Neural crest cell (in vitro differentiated cells): ENCODE data around the gene DIP2B. TPM values are rescaled to one million over a fixed set of nuclear protein-coding genes. Genes with fewer than 3 reads are reported as not detected.
A peak's percentile ranks its signal among the peaks of the same experiment; 100 is the strongest.

ENCODE experiments used
- DNase-seq: peaks from one replicate; pipeline ENCODE4 v3.0.0; 2021; ENCODE audit warnings: low read depth, mixed read lengths, low spot score
- H3K27ac Mint-ChIP-seq: one replicate; pipeline ENCODE4 v1.8.0; 2021; ENCODE audit warnings: mild to moderate bottlenecking, mixed read lengths; ENCODE audit not compliant: unreplicated experiment
- H3K27me3 Mint-ChIP-seq: 2 replicates; pipeline ENCODE4 v1.8.0; 2021; ENCODE audit warnings: low read depth, mild to moderate bottlenecking, mixed read lengths
- H3K36me3 Mint-ChIP-seq: 2 replicates; pipeline ENCODE4 v1.8.0; 2021; ENCODE audit warnings: low read depth, mild to moderate bottlenecking, mixed read lengths
- H3K4me1 Mint-ChIP-seq: 2 replicates; pipeline ENCODE4 v1.8.0; 2021; ENCODE audit warnings: mixed read lengths
- H3K4me3 Mint-ChIP-seq: one replicate; pipeline ENCODE4 v1.8.0; 2021; ENCODE audit warnings: mild to moderate bottlenecking, mixed read lengths
- H3K9me3 Mint-ChIP-seq: 2 replicates; pipeline ENCODE4 v1.8.0; 2021; ENCODE audit warnings: mixed read lengths
- CTCF ChIP-seq: fragments of 200-600 bp; sonication (generic); conservative IDR thresholded peaks from 2 replicates; pipeline ENCODE4 v1.5.0; 2021; ENCODE audit warnings: antibody characterized with exemption, mild to moderate bottlenecking
- total RNA-seq: library from RNA; stranded (reverse); gene quantifications from 2 replicates; pipeline ENCODE4 v1.2.1, GENCODE V29; 2021

DIP2B gene
- total RNA-seq, 1 donor from 2014 or later: 39.4 TPM

GRCh38 chr12:50739611-50740010 lies 234.8 kb downstream of the DIP2B start:
- H3K4me3 Mint-ChIP-seq: no peak overlapping the region
- no peaks in the 10 kb centered on the region for H3K9me3 Mint-ChIP-seq
- no peaks in the 10 kb centered on the region for H3K27me3 Mint-ChIP-seq
- peaks cover 21% of the 10 kb centered on the region for H3K36me3 Mint-ChIP-seq
- no peak for DNase-seq
- no peak for TF ChIP-seq CTCF
- H3K4me1 Mint-ChIP-seq: no peaks in the 10 kb centered on the region
- H3K27ac Mint-ChIP-seq: no peak overlapping the region

- Mint-ChIP-seq H3K36me3 (peaks cover 20% of the 10 kb centered on the region), H3K27ac (no peak overlapping the region), H3K4me3 (no peak overlapping the region), H3K27me3 (no peaks in the 10 kb centered on the region), H3K4me1 (no peaks in the 10 kb centered on the region), H3K9me3 (no peaks in the 10 kb centered on the region)
- no peak for DNase-seq
- TF ChIP-seq CTCF: no peak
Observed at GRCh38 chr12:50740307-50740706, 235.5 kb downstream of the DIP2B start.

- no peak for TF ChIP-seq CTCF
- Mint-ChIP-seq H3K27me3 (no peaks in the 10 kb centered on the region), H3K4me1 (no peaks in the 10 kb centered on the region), H3K9me3 (no peaks in the 10 kb centered on the region), H3K27ac (no peak overlapping the region), H3K4me3 (no peak overlapping the region), H3K36me3 (peaks cover 20% of the 10 kb centered on the region)
- DNase-seq: no peak
Observed at GRCh38 chr12:50742776-50743175, 238.0 kb downstream of the DIP2B start.

- H3K9me3 Mint-ChIP-seq: no peaks in the 10 kb centered on the region
- no peak for DNase-seq
- H3K27ac Mint-ChIP-seq: no peak overlapping the region
- no peak overlapping the region for H3K4me3 Mint-ChIP-seq
- no peak for TF ChIP-seq CTCF
- H3K4me1 Mint-ChIP-seq: peaks cover 3% of the 10 kb centered on the region
- no peaks in the 10 kb centered on the region for H3K27me3 Mint-ChIP-seq
- peaks cover 29% of the 10 kb centered on the region for H3K36me3 Mint-ChIP-seq
Observed at GRCh38 chr12:50745861-50746260, 241.1 kb downstream of the DIP2B start.

DNA sequence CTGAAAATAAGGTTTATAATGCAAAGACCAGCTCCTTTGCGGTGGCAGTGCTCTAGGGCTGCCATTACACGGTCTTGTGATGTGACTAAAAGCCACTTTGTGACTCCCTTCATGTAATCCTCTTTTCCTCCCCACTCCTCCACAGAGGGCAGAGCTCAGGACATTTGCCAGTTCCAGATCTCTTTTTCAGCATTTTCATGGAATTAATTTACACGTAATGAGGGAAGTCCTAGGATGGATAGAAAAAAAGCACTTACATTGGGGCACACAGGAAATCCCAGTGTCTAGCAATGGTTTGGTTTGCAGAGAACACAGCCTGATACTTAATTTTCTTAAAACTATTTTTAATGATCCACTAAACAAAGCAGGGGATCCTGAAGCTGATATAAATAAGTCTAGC lies 241.6 kb downstream of the DIP2B start:
- Mint-ChIP-seq H3K4me1 (peaks cover 3% of the 10 kb centered on the region), H3K9me3 (no peaks in the 10 kb centered on the region), H3K4me3 (no peak overlapping the region), H3K27me3 (no peaks in the 10 kb centered on the region), H3K27ac (no peak overlapping the region), H3K36me3 (peaks cover 24% of the 10 kb centered on the region)
- TF ChIP-seq CTCF: no peak
- no peak for DNase-seq

DNA sequence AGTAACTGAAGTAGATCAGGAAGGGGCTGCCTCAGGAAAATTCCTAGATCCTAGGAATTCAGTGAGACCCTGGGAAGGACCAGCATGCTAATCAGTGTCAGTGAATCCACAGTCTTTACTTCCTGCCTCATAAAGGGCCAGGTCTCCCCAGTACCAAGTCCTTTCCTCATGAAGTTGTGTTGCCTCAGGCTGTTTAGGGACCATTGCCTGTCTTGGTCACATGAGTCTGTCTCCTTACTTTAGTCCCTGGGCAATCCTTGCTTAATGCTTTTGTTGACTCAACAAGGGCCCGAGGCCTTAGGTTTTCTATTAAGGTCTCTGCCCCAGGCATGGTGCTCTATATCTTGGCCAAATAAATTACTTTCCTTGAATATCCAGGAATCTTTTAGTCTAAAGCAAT lies 243.0 kb downstream of the DIP2B start:
- DNase-seq: no peak
- Mint-ChIP-seq H3K27me3 (no peaks in the 10 kb centered on the region), H3K4me1 (peaks cover 3% of the 10 kb centered on the region), H3K36me3 (peaks cover 16% of the 10 kb centered on the region), H3K27ac (peak overlapping the region; percentile 10), H3K9me3 (no peaks in the 10 kb centered on the region), H3K4me3 (no peak overlapping the region)
- TF ChIP-seq CTCF: no peak
